Measurements from ENCODE around the gene MAOA. TPM values are rescaled to one million over a fixed set of nuclear protein-coding genes. Genes with fewer than 3 reads are reported as not detected.

Gene MAOA
- total RNA-seq, 1 donor from 2014 or later, result 12.7 TPM

- Histone ChIP-seq H3K9ac (no peak overlapping the region), H4K20me1 (ENCODE audit: low read depth) (no peaks in the 10 kb centered on the region), H3K4me2 (no peak overlapping the region), H3K79me2 (ENCODE audit: low read depth) (no peaks in the 10 kb centered on the region), H3F3A (ENCODE audit: low read depth) (no peaks in the 10 kb centered on the region), H3K36me3 (no peaks in the 10 kb centered on the region), H3K4me1 (no peaks in the 10 kb centered on the region), H3K27ac (no peak overlapping the region), H3K9me3 (ENCODE audit: low read depth) (no peaks in the 10 kb centered on the region), H2AFZ (replicated peaks) (no peak overlapping the region), H3K27me3 (no peaks in the 10 kb centered on the region), H3K4me3 (no peak overlapping the region)
- no peak overlapping the region for H3K27ac Mint-ChIP-seq
- no peak for DNase-seq (ENCODE audit: low spot score)
- no peak overlapping the region for H3K4me3 Mint-ChIP-seq
- H3K27me3 Mint-ChIP-seq (ENCODE audit: insufficient read depth, low read depth), result peaks cover 2% of the 10 kb centered on the region
- H3K9me3 Mint-ChIP-seq, result peaks cover 6% of the 10 kb centered on the region
- no peaks in the 10 kb centered on the region for H3K36me3 Mint-ChIP-seq
- no peaks in the 10 kb centered on the region for H3K4me1 Mint-ChIP-seq
- no peak for TF ChIP-seq EZH2 (IDR thresholded peaks at IDR 0.05)
- no peak for TF ChIP-seq EZH2phosphoT487 (IDR thresholded peaks at IDR 0.05)
- TF ChIP-seq, protein P1, sequence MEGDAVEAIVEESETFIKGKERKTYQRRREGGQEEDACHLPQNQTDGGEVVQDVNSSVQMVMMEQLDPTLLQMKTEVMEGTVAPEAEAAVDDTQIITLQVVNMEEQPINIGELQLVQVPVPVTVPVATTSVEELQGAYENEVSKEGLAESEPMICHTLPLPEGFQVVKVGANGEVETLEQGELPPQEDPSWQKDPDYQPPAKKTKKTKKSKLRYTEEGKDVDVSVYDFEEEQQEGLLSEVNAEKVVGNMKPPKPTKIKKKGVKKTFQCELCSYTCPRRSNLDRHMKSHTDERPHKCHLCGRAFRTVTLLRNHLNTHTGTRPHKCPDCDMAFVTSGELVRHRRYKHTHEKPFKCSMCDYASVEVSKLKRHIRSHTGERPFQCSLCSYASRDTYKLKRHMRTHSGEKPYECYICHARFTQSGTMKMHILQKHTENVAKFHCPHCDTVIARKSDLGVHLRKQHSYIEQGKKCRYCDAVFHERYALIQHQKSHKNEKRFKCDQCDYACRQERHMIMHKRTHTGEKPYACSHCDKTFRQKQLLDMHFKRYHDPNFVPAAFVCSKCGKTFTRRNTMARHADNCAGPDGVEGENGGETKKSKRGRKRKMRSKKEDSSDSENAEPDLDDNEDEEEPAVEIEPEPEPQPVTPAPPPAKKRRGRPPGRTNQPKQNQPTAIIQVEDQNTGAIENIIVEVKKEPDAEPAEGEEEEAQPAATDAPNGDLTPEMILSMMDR (IDR thresholded peaks at IDR 0.05), result no peak
Observed at GRCh38 chrX:43744284-43744683, 88.2 kb downstream of the MAOA start.

GRCh38 chrX:43745938-43746721, 90.0 kb downstream of the MAOA start:
- Mint-ChIP-seq H3K4me1 (no peaks in the 10 kb centered on the region), H3K27me3 (ENCODE audit: insufficient read depth, low read depth) (peaks cover 2% of the 10 kb centered on the region), H3K36me3 (no peaks in the 10 kb centered on the region), H3K9me3 (peaks cover 6% of the 10 kb centered on the region), H3K4me3 (no peak overlapping the region), H3K27ac (no peak overlapping the region)
- H3K27me3 ChIP-seq, result no peaks in the 10 kb centered on the region
- DNase-seq (ENCODE audit: low spot score), result no peak
- no peaks in the 10 kb centered on the region for H3K4me1 ChIP-seq
- H3F3A ChIP-seq (ENCODE audit: low read depth), result no peaks in the 10 kb centered on the region
- TF ChIP-seq, protein P1 (IDR thresholded peaks at IDR 0.05), result no peak
- TF ChIP-seq EZH2 (IDR thresholded peaks at IDR 0.05) (no peak), EZH2phosphoT487 (IDR thresholded peaks at IDR 0.05) (no peak)
- H3K27ac ChIP-seq, result no peak overlapping the region
- H3K36me3 ChIP-seq, result no peaks in the 10 kb centered on the region
- H3K9me3 ChIP-seq (ENCODE audit: low read depth), result no peaks in the 10 kb centered on the region
- no peak overlapping the region for H2AFZ ChIP-seq (replicated peaks)
- no peak overlapping the region for H3K9ac ChIP-seq
- no peak overlapping the region for H3K4me3 ChIP-seq
- H3K4me2 ChIP-seq, result no peak overlapping the region
- H4K20me1 ChIP-seq (ENCODE audit: low read depth), result no peaks in the 10 kb centered on the region
- no peaks in the 10 kb centered on the region for H3K79me2 ChIP-seq (ENCODE audit: low read depth)

GRCh38 chrX:43747476-43747875, 91.4 kb downstream of the MAOA start:
- no peaks in the 10 kb centered on the region for H3K36me3 ChIP-seq
- H3K27me3 Mint-ChIP-seq (ENCODE audit: insufficient read depth, low read depth), result peaks cover 2% of the 10 kb centered on the region
- TF ChIP-seq EZH2phosphoT487 (IDR thresholded peaks at IDR 0.05) (no peak), EZH2 (IDR thresholded peaks at IDR 0.05) (no peak)
- TF ChIP-seq, protein P1 (IDR thresholded peaks at IDR 0.05), result no peak
- no peak overlapping the region for H3K4me2 ChIP-seq
- no peak overlapping the region for H3K4me3 ChIP-seq
- no peaks in the 10 kb centered on the region for H4K20me1 ChIP-seq (ENCODE audit: low read depth)
- no peaks in the 10 kb centered on the region for H3F3A ChIP-seq (ENCODE audit: low read depth)
- no peak overlapping the region for H3K27ac ChIP-seq
- H2AFZ ChIP-seq (replicated peaks), result no peak overlapping the region
- H3K27me3 ChIP-seq, result no peaks in the 10 kb centered on the region
- H3K4me1 ChIP-seq, result no peaks in the 10 kb centered on the region
- peaks cover 6% of the 10 kb centered on the region for H3K9me3 Mint-ChIP-seq
- H3K9ac ChIP-seq, result no peak overlapping the region
- no peaks in the 10 kb centered on the region for H3K9me3 ChIP-seq (ENCODE audit: low read depth)
- no peak overlapping the region for H3K4me3 Mint-ChIP-seq
- H3K4me1 Mint-ChIP-seq, result no peaks in the 10 kb centered on the region
- H3K79me2 ChIP-seq (ENCODE audit: low read depth), result no peaks in the 10 kb centered on the region
- no peak overlapping the region for H3K27ac Mint-ChIP-seq
- H3K36me3 Mint-ChIP-seq, result no peaks in the 10 kb centered on the region
- DNase-seq (ENCODE audit: low spot score), result no peak
